HG02763 (cell line): ENCODE measurements around the gene CREG2.

ENCODE experiments used
- ATAC-seq: cut with Tn5 transposase; IDR thresholded peaks from one replicate; pipeline ENCODE4 v1.9.1; 2021; ENCODE audit warnings: mild to moderate bottlenecking, moderate library complexity; ENCODE audit not compliant: unreplicated experiment

Gene CREG2, protein sequence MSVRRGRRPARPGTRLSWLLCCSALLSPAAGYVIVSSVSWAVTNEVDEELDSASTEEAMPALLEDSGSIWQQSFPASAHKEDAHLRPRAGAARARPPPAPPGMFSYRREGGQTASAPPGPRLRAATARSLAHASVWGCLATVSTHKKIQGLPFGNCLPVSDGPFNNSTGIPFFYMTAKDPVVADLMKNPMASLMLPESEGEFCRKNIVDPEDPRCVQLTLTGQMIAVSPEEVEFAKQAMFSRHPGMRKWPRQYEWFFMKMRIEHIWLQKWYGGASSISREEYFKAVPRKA

DNA sequence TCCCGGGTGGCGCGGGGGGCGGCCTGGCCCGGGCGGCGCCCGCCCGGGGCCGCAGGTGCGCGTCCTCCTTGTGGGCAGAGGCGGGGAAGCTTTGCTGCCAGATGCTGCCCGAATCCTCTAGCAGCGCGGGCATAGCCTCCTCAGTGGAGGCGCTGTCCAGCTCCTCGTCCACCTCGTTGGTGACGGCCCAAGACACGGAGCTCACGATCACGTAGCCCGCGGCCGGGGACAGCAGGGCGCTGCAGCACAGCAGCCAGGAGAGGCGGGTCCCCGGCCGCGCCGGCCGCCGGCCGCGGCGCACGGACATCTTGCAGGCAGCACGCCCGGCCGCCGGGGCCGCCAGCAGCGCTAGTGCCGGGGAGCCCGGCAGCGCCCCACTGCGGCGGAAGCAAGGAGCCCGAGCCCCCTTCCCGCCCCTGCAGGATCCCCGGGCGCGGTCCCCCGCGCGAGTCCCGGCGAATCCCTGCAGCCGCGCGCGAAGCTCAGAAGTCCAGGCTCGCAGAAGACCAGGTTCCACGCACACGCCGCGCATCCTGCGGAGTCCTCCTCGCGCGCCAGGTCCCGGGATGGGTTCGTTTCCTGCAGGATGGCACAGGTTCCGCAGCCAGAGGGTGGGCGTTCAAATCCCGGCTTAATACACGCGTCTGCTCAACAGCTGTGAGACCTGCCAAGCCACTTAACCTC, at the start of gene CREG2:
CREG2 (minus strand) TSS at position 353 of the 684 bp plus-strand sequence; CDS start at position 307, 46 bp downstream.
- ATAC-seq, result no peak

DNA sequence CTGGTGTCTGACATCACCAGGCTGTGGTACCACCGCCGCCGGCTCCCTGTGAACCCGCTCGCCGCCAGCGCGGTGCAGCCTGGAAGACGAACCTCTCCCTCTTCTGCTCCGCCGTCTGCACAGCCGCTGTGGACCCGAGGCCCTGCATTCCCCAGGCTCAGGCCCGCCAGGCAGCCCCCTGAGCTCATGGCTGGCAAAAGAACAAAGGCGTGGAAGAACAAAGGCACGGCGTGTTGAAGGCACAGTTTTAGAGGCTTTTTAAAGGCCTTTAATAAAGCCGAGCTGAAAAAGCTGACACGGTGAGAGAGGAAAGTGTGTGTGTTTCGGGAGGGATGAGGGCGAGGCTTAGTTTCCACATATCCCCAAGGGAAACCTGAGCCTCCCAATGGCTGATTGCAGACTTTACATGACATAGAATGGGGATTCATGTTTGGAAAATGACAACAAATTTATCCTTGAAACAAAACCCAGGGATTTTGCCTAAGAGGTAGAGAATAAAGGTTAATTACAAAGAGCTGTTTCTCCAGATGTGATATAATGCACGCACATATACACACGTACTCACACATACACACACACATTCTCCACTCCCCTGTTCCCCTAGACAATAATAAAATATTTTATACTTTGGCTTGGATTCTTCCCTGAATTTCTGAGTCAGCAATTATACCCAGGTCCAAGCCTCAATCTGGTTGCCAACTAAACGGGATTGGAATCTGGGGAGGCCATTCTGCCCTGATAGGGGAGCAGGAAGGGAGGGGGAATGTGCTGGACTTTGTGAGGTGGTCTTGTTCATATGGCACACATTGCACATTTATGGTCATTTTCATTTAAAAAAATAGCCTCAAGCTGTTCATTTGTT, 47.9 kb upstream of the CREG2 start:
- ATAC-seq, result no peak

DNA sequence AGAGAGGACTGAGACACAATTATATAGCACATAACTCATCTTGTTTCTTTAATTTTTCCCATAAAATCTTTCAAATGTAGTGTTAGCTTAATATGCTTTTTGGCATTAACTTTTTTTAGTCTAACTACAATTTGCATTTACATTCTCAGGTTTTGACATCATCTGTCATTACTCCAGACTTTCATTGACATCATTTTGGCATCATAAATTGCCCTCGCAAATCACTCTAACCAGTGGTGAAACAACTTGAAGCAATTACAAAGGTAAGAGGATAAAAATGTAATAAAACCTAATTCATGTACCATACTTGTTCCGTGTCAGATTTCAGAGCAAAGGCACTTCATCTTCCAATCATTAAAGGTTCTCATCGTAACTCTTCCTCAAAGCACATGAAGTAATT, 46.2 kb upstream of the CREG2 start:
- ATAC-seq, result no peak

DNA sequence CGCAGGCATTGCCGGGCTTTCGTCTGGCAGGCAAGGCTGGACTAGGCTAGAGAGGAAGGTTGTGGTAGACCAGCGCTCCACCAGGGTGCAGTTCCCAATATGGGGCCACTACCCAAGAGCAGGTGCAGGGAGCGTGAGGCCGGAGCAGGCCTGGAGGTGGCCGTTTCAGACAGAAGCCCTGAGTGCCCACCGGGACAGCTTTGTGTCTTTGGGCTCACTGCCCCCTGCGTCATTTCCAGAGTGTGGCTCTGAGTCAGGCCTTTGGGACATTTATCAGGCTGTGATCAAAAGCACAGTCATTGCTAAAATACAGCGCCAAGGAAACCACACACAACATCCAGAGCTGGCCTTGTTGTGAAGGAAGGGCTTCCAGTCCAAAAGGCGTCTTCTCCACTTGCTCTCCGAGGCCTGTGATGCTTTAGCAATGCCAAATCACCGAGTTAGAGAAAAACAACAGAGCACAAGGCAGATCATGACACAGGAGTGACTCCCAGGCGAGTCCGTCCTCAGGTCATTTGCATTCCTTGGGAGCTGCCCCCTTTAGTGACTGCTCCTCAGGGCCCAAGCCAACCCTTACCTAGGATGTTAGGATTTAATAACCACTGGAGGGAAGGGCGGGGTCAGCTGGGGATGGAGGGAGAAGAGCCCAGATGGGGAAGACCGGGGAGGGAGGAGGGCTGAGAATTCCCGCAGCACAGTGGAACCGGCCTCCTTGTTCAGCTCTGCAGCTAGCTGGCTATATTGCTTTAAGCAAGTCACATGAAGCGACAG, 45.3 kb upstream of the CREG2 start:
- no peak for ATAC-seq

DNA sequence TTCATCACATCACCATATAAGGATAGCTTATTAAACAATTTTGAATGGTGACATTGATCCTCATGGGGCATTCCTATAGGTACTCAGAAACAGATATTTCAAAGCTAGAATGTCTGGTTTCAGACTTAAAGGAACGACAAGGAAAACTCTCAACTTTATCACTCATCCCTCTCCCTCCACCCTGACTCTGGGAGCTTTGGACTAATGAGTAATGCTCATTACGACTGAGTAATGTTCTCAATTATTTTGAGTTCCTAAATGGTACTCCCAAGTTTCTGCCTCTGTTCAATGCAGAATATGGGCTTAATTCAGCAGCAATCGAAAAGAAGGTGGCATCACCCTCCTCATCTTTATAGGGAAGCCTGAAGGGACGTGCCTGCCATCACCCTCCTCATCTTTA, 44.2 kb upstream of the CREG2 start:
- ATAC-seq, result no peak

DNA sequence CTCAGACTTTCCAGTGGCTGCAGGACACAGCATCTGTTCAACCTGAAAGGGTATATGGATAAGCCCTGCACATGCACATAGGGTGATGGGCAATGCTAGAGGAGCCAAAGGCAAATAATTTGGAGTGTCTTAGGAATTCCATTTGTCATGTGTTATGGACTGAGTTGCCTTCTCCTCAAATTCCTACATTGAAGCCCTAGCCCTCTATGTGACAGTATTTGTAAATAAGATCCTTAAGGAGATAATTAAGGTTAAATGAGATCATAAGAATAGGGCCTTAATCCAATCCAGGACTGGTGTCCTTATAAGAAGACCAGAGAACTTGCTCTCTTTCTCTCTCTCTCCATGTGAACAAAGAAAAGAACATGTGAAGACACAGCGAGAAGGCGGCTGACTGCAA, 42.9 kb upstream of the CREG2 start:
- ATAC-seq, result no peak

DNA sequence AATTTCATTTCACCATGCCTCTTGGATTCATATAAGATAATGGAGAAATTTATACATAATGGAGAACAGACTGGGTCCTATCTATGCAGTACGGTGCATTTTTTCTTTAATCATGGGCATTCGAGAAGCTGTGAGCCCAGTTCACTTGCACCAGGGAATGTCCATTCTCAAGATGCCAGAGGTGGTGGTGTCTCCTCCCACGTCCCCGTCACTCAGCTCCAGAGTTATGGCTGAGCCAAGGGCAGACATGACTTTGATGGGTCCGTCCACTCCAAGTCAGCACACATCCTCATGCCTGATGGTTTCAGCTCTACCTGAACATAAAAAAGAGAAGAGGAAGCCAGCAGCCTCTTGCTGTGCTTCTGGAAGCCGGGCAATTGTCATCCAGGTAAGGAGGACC, 42.1 kb upstream of the CREG2 start:
- no peak for ATAC-seq

DNA sequence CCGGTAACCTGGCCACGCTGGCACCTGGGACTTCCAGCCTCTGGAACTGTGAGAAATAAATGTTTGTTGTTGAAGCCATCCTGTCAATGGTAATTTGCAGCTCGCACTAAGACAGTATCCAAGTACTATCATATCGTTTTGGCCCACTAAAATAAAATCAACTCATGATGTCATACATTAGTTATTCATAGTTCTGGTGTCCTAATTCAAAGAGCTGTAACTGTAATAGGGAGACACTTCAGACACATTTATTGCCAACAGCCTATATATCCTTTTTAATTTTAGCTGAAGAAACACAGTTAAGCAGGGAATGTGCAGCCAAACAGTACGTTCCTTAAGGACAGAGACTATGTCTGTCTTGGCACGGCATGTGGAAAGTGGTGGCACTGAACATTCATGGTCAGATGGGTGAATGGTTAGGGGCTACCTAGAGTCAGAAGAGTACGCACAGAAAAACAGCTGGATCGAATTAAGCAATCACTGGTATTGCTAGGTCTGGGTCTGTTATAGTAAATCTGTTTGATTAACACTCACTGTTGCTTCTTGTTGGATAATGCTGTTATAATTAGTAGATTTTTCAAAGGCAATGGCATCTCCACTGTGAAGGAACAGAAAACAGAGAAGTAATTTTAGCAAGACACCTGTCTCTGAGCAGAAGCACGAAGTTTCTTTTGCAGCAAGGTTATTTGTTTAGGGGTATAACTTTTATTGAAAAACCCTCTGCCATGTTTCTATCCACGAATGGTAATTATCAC, 41.3 kb upstream of the CREG2 start:
- ATAC-seq, result no peak

DNA sequence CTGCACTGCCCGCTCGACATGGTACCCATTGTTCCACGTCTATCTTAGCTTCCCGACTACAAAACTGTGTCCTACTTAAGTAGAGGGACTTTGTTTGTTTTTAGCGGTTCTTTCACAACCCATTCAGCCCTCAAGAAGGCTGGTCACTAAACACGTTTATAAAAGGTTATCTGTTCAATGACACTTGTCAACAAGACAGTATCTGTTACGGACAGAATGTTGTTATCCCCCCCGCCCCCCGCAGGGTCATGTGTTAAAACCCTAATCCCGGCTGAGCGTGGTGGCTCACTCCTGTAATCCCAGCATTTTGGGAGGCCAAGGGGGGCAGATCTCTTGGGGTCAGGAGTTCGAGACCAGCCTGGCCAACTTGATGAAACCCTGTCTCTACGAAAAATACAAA, 40.4 kb upstream of the CREG2 start:
- ATAC-seq, result no peak

DNA sequence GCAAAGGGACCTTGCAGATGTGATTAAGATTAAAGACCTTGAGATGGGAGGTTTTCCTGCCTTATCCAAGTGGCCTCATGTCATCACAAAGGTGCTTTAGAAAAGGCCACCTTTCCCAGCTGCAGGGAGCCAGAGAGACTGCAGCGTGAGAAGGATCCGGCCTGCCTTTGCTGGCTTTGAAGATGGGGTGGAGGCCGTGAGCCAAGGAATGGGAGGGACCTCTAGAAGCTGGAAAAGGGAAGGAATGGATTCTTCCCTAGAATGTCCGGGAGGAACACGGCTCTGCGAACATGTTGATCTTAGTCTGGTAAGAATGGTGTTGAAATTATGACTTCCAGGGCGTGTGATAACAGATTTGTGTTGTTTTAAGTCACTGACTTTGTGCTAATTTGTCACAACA, 39.9 kb upstream of the CREG2 start:
- ATAC-seq, result no peak

DNA sequence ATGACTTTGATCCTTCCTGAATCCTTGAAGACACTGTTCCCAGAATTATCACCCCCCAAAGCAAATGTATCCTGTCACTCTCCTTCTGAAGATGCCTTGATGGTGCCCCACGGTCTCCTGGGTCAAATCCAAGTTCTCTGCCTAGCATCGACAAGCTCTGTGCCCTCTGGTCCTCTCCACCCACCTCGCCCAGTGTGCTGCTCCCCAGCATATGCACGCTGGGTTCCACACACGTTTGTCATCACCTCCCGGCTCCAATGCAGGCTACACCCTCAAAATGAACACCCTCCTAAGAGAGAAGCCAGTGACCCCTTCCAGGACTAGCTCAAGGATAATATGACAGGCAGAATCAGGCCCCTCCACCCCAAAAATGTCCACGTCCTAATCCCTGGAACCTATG, 39.5 kb upstream of the CREG2 start:
- ATAC-seq, result no peak

DNA sequence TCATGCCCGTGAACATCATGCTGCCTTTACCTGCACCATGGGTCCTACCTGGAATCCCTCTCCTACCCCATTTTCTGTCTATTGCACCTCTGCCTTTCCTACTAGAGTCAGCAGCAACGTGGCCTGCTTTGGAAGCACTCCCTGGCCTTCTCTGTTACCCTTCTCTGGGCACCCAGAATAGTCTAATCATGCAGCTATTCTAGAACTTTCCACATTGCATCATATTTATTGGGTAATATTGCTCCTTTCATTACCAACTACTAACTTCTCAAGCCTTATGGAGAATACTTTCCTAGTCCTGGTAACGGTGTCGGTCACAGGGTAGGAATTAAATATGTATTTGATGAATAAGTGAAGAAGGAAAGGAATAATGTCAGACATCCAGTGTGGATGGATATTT, 33.3 kb upstream of the CREG2 start:
- no peak for ATAC-seq

DNA sequence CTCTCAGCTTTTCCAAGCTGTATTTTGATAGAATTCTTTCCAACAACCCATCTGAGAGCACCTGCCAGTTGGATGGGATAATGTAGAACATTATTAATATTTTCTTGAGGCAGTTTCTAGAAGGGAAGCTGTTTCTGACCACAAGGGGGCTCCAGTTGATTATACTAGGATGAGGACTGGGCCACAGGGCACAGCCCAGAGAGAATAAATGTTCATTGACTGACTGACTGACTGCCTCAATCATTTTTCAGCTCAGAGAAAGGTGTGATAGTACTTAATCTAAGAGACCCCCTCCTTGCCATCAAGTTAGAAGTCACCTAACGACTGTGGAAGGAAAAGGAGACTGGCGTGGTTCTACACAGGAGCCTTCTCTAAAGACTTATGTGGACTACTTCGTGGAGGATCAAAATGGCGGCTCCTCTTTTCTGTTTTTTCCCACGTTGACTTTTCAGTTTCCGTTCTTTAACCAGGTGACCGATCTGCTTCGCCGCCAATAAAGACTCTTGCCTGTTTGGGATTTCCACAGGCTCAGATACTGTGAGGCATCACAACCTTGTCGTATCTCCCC, 31.9 kb upstream of the CREG2 start:
- ATAC-seq, result no peak

DNA sequence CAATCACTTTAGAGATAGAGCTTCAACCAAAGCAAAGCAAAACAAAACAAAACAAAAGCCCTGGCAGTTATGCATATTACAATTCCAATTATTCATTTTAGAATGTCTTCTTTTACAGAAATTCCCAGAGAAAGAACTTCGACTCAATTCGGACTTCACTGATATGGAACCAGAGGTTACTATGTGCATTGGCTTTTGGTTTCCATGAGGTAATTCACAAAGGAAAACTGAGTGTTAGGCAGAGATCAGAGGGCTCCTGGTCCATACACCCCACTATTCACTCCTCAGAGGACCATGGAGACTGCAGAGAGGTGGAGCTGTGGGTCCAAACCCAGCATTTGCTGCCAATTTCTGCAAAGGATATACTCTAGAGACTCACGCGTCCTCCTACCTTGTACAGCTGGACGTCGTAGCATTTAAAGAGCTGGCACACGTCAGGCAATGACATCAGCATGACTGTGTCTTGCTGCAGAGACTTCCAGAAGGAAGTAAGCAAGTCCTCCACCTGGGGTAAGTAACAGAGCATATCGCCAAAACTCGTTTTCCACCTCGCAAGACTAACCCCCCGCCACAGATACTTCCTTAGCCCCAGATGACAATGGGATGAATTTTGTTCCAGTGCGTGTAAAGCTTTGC, 31.3 kb upstream of the CREG2 start:
- no peak for ATAC-seq

DNA sequence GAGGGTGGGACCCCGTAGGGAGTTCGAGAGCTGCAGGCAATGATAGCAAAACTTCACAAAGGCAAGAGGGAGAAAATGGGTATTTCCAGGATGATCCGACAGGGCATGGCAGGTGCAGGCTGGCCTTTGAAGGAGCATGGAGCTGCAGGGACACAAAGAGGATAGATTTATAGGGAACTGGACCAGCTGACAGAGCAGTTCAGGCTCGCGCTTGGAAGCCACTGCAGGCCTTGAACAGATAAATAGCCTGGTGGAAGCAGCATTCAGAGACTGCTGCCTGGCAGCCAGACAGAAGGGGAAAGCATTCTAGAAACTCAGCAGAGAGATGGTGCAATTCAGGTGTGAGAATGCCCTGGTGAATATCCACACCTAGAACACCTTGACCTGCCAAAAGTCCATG, 29.3 kb upstream of the CREG2 start:
- ATAC-seq, result no peak

DNA sequence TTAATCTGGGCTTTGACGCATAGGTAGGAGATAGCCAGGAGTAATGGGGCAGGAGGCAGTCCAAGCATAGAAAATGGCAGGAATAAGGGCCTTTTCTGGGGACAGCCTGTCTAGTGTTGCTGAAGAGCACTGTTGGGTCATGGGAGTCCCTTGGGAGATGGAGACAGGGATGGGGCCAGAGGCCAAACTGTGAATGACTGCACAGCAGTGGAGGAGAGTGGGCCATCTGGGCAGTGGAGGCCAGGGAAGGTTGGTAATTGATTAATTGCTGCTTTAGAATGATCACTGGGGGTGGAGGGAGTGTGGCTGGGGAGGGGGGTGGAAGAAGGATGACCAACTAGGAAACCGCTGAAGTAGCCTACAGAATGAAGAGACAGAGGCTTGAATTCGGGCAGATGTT, 28.6 kb upstream of the CREG2 start:
- no peak for ATAC-seq

DNA sequence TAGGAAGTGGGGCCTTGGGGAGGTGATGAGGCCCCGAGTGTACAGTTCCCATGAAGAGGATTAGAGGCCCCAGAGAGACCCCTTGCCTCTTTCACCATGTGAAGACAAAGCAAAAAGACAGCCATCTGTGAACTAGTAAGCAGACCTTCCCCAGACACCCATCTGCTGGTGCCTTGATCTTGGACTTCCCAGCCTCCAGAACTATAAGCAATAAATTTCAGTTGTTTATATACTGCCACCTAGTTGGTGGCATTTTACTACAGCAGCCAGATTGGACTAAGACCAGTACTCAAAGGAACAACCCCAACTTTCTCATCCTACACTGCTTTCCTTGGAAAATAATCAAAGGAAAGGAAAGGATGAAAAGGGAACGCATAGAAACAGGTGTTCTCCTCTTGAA, 27.9 kb upstream of the CREG2 start:
- no peak for ATAC-seq

DNA sequence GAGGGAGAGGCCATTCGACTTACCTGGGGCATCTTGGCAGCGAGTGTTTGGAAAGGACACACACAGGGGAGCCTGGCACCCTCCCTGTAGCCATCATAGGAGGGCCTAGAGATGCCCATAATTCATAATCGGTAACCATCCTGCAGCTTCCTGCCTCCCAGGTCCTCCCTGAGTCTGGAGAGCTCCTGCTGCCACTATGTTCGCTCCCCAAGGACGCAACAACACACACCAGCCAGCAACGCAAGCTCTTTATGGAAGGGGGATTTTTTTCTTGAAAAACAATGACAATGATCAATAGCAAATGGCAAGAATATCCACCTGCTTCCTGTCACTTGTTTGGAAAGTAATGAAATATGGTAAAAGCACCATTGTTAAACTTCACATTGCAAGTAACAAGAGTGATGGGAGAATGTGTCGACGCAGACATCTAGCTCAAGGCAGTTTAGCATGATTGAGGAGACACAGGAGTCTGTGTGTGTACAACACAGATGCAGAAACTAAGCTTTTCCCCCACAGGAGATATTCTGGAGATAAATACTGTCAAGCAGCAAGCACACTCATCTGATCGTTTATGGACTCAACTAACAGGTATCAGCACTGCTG, 24.9 kb upstream of the CREG2 start:
- ATAC-seq, result no peak

DNA sequence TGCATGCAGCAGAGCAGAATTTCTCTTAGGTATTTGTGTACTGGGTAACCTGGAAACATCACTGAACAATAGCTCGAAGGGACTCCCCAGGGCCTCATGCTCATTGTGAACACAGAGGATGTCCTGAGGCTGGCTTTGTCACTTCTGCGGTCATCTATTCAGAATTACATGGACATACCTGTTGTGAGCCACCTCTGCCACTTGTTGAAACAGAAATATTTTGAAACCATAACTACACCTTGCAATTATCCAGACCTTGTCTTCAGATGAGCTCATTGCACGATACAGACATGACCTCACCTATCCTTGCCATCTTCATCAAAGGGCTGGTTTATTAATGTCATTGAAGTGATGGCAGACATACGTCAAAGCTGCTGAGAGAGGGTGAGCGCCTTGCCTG, 23.4 kb upstream of the CREG2 start:
- no peak for ATAC-seq
